Measurements from ENCODE around the gene STARD3NL. TPM values are rescaled to one million over a fixed set of nuclear protein-coding genes. Genes with fewer than 3 reads are reported as not detected.
"Not testable (repeated sequence)": the region's sequence is repeated elsewhere in the genome, so short reads cannot be mapped to it uniquely, and the experiment has no call there.

The STARD3NL gene
- total RNA-seq, 1 donor from 2014 or later, result 33.4 TPM

DNA sequence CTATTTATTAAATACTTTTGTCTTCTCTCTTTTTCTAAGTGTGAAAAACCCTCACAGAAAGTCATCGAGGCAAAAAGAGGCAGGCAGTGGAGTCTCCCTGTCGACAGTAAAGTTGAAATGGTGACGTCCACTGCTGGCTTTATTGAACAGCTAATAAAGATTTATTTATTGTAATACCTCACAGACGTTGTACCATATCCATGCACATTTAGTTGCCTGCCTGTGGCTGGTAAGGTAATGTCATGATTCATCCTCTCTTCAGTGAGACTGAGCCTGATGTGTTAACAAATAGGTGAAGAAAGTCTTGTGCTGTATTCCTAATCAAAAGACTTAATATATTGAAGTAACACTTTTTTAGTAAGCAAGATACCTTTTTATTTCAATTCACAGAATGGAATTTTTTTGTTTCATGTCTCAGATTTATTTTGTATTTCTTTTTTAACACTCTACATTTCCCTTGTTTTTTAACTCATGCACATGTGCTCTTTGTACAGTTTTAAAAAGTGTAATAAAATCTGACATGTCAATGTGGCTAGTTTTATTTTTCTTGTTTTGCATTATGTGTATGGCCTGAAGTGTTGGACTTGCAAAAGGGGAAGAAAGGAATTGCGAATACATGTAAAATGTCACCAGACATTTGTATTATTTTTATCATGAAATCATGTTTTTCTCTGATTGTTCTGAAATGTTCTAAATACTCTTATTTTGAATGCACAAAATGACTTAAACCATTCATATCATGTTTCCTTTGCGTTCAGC lies 52.0 kb downstream of the STARD3NL start:
- H3K4me3 Mint-ChIP-seq (ENCODE audit: unreplicated experiment), result no peak overlapping the region
- H3K27me3 Mint-ChIP-seq (ENCODE audit: low read depth), result no peaks in the 10 kb centered on the region
- H3K36me3 Mint-ChIP-seq (ENCODE audit: low read depth), result peaks cover 29% of the 10 kb centered on the region
- TF ChIP-seq, protein P1, sequence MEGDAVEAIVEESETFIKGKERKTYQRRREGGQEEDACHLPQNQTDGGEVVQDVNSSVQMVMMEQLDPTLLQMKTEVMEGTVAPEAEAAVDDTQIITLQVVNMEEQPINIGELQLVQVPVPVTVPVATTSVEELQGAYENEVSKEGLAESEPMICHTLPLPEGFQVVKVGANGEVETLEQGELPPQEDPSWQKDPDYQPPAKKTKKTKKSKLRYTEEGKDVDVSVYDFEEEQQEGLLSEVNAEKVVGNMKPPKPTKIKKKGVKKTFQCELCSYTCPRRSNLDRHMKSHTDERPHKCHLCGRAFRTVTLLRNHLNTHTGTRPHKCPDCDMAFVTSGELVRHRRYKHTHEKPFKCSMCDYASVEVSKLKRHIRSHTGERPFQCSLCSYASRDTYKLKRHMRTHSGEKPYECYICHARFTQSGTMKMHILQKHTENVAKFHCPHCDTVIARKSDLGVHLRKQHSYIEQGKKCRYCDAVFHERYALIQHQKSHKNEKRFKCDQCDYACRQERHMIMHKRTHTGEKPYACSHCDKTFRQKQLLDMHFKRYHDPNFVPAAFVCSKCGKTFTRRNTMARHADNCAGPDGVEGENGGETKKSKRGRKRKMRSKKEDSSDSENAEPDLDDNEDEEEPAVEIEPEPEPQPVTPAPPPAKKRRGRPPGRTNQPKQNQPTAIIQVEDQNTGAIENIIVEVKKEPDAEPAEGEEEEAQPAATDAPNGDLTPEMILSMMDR (IDR thresholded peaks at IDR 0.05), result no peak
- H3K9me3 Mint-ChIP-seq (ENCODE audit: low read depth), result no peaks in the 10 kb centered on the region
- DNase-seq (ENCODE audit: low spot score), result no peak
- H3K27ac Mint-ChIP-seq (ENCODE audit: unreplicated experiment), result no peak overlapping the region
- no peaks in the 10 kb centered on the region for H3K4me1 Mint-ChIP-seq (ENCODE audit: low read depth)

DNA sequence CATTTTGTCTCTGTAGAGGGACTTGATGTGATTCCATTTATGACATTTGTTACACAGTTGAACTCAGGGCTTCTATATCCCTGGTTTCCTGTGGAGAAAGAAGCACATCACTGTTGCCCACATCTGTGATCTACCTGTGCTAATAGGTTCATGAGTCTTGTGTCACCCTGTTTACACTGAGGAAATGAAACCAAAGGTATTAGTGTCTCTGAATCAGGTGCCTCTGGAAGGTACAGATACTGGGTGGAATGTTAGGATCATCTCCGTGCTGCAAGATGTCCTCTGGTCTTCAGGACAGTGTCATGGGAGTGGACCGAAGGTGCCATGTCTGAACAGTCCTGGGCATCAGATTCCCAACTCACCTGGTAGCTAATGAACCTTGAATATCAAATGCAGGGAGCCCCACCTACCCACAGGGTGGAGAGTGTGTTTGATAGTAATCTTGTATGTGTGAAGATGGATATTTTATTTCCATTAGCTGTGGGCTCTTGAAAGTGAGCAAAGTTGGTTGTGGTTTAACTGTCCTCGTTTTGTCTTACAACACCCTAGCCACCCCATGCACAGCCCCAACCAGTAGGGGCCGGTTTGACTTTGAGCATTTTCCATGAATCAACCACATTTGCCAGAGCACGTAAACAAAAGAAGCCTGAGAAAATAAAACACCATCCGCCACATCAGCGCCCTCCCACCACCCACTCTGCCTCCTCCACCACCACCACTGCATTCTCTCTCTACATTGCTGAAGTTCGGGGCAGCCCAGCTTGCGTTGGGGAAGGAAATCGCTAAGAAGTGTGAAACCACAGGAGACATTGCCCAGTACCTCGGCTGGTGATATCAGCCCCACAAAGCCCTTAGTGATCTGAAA lies 54.7 kb downstream of the STARD3NL start:
- H3K27ac Mint-ChIP-seq (ENCODE audit: unreplicated experiment), result no peak overlapping the region
- no peak for DNase-seq (ENCODE audit: low spot score)
- H3K4me3 Mint-ChIP-seq (ENCODE audit: unreplicated experiment), result no peak overlapping the region
- H3K27me3 Mint-ChIP-seq (ENCODE audit: low read depth), result no peaks in the 10 kb centered on the region
- H3K4me1 Mint-ChIP-seq (ENCODE audit: low read depth), result no peaks in the 10 kb centered on the region
- H3K9me3 Mint-ChIP-seq (ENCODE audit: low read depth), result no peaks in the 10 kb centered on the region
- peaks cover 24% of the 10 kb centered on the region for H3K36me3 Mint-ChIP-seq (ENCODE audit: low read depth)
- TF ChIP-seq, protein P1 (IDR thresholded peaks at IDR 0.05), result no peak

DNA sequence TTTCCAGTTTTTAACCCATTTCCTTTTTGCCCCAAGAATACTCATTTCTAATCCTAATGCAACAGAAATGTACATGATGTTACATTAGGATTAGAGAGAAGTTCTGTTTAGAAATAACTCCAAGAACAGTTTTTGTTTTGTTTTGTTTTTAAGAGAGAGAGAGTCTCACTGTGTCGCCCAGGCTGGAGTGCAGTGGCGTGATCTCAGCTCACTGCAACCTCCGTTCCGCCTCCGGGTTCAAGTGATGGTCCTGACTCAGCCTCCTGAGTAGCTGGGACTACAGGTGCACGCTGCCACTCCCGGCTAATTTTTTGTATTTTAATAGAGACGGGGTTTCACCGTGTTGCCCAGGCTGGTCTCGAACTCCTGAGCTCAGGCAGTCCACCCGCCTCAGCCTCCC lies 56.7 kb downstream of the STARD3NL start:
- not testable (repeated sequence) for H3K27me3 Mint-ChIP-seq (ENCODE audit: low read depth); DNase-seq (ENCODE audit: low spot score); H3K4me3 Mint-ChIP-seq (ENCODE audit: unreplicated experiment); H3K9me3 Mint-ChIP-seq (ENCODE audit: low read depth); H3K4me1 Mint-ChIP-seq (ENCODE audit: low read depth); H3K27ac Mint-ChIP-seq (ENCODE audit: unreplicated experiment)
- H3K36me3 Mint-ChIP-seq (ENCODE audit: low read depth), result peaks cover 23% of the 10 kb centered on the region

DNA sequence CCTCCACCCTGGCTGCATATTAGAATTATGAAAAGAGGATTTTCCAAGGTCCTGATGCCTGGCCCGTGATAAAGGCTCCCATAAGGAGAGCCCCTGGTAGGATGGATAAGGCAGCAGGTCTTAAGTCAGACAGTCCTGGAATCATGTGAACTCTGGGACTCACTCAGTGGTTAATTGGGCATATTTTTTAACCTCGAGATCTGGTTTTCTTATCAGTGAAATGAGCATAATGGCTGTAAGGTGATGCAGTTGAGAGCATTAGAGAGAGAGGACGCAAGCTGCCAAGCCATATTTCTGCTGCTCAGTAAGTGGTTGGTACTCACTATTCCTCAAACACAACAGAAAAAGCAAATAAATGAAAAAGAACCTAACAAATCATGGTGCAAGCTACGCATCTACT lies 57.6 kb downstream of the STARD3NL start:
- H3K36me3 Mint-ChIP-seq (ENCODE audit: low read depth), result peaks cover 16% of the 10 kb centered on the region
- H3K4me3 Mint-ChIP-seq (ENCODE audit: unreplicated experiment), result no peak overlapping the region
- H3K27ac Mint-ChIP-seq (ENCODE audit: unreplicated experiment), result no peak overlapping the region
- H3K4me1 Mint-ChIP-seq (ENCODE audit: low read depth), result no peaks in the 10 kb centered on the region
- no peaks in the 10 kb centered on the region for H3K27me3 Mint-ChIP-seq (ENCODE audit: low read depth)
- TF ChIP-seq, protein P1 (IDR thresholded peaks at IDR 0.05), result no peak
- H3K9me3 Mint-ChIP-seq (ENCODE audit: low read depth), result no peaks in the 10 kb centered on the region
- no peak for DNase-seq (ENCODE audit: low spot score)

DNA sequence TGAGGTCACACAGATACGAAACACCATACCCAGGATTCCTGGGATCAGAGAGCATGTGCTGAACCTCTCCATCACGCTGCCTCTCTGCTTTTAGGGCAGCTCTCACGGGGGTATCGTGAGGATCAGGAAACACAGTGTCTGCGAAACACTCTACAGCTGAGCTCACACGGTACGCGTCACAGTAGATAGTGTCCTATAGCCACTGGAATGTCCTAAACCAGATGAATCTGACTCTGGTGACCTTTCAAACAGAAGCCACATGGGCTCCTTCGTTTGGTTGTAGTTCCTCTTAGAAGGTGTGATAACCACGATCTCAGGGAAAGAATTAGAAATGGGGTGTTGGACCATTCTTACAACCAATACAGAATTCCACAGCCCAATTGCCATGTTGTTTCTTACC lies 61.1 kb downstream of the STARD3NL start:
- not testable (repeated sequence) for DNase-seq (ENCODE audit: low spot score); H3K27ac Mint-ChIP-seq (ENCODE audit: unreplicated experiment); H3K36me3 Mint-ChIP-seq (ENCODE audit: low read depth); H3K27me3 Mint-ChIP-seq (ENCODE audit: low read depth); H3K4me1 Mint-ChIP-seq (ENCODE audit: low read depth); H3K9me3 Mint-ChIP-seq (ENCODE audit: low read depth); H3K4me3 Mint-ChIP-seq (ENCODE audit: unreplicated experiment)

DNA sequence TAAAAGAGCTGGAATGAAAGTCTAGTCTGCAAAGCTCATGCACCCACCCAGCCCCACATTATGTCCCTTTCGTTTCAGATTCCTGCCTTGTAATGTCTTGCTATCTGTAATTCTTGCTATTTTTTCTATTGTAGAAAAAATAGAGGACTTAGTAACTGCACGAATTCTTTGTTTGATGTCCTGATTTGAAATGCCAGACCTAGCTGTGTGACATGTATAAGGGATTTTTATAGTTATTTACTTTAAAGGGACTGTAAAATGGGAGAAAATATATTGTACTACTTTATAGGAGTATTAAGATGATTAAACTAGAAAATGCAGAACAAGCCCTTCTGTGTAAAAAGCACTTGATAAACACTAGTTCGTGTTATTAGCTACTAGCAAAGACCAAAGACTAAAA lies 63.0 kb downstream of the STARD3NL start:
- TF ChIP-seq, protein P1 (IDR thresholded peaks at IDR 0.05), result no peak
- no peak for DNase-seq (ENCODE audit: low spot score)
- H3K27ac Mint-ChIP-seq (ENCODE audit: unreplicated experiment), result no peak overlapping the region
- H3K36me3 Mint-ChIP-seq (ENCODE audit: low read depth), result no peaks in the 10 kb centered on the region
- no peak overlapping the region for H3K4me3 Mint-ChIP-seq (ENCODE audit: unreplicated experiment)
- no peaks in the 10 kb centered on the region for H3K4me1 Mint-ChIP-seq (ENCODE audit: low read depth)
- no peaks in the 10 kb centered on the region for H3K9me3 Mint-ChIP-seq (ENCODE audit: low read depth)
- H3K27me3 Mint-ChIP-seq (ENCODE audit: low read depth), result no peaks in the 10 kb centered on the region
